Activated naive CD4-positive, alpha-beta T cell treated with anti-CD3 and anti-CD28 coated beads, Interleukin-2, amount 10 ng/mL, durations not matched to agents 7 days and 5 days (primary cell): ENCODE data around the gene TEX2.

ENCODE experiments used
- CTCF ChIA-PET: fragments of 350-600 bp; sonication (Branson Sonifier 250); formaldehyde crosslinking; loops from one replicate; lab custom pipeline; 2021; ENCODE audit warnings: antibody characterized with exemption; lab: Charles Lee
- DNase-seq: peaks from one replicate; pipeline ENCODE4 v3.0.0-alpha.2; 2020
- H3K27ac Mint-ChIP-seq: one replicate; pipeline ENCODE4 v1.8.0; 2021; ENCODE audit warnings: mild to moderate bottlenecking, moderate library complexity, mixed read lengths
- H3K27me3 Mint-ChIP-seq: one replicate; pipeline ENCODE4 v1.8.0; 2021; ENCODE audit warnings: mild to moderate bottlenecking, mixed read lengths
- H3K36me3 Mint-ChIP-seq: one replicate; pipeline ENCODE4 v1.8.0; 2021; ENCODE audit warnings: mixed read lengths
- H3K4me1 Mint-ChIP-seq: one replicate; pipeline ENCODE4 v1.8.0; 2021; ENCODE audit warnings: mixed read lengths
- H3K4me3 Mint-ChIP-seq: one replicate; pipeline ENCODE4 v1.8.0; 2021; ENCODE audit warnings: mild to moderate bottlenecking, moderate library complexity, mixed read lengths
- H3K9me3 Mint-ChIP-seq: one replicate; pipeline ENCODE4 v1.8.0; 2021; ENCODE audit warnings: mixed read lengths

TEX2 gene

DNA sequence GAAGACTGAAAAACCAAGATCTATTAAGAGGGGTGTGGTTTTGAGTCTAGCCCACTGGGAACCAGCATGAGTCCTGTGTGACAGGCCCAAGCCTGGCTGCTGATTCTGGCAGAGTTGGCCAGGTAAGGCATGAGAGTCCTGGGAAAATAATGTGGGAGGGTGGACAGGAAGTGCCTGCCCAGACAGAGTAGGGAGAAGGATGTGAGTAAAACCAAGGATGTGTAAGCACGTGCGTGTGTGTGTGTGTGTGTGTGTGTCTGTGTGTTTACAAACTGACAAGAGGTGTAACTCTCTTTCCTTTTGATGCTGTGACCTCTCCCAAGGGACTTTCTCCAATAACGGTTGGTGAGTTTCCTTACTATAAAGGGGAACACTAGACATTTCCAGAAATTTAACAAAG is 15.6 kb upstream of the TEX2 start:
- Mint-ChIP-seq H3K27me3 (peaks cover 18% of the 10 kb centered on the region), H3K4me3 (no peak overlapping the region), H3K4me1 (peaks cover 7% of the 10 kb centered on the region), H3K9me3 (no peaks in the 10 kb centered on the region), H3K36me3 (no peaks in the 10 kb centered on the region), H3K27ac (no peak overlapping the region)
- DNase-seq, result peak; percentile 33
- CTCF ChIA-PET, result no interaction called here

- H3K4me1 Mint-ChIP-seq, result peaks cover 11% of the 10 kb centered on the region
- no peak for DNase-seq
- no peaks in the 10 kb centered on the region for H3K36me3 Mint-ChIP-seq
- no peak overlapping the region for H3K4me3 Mint-ChIP-seq
- H3K27me3 Mint-ChIP-seq, result peaks cover 18% of the 10 kb centered on the region
- CTCF ChIA-PET, result interaction anchor here (1.1 to 1.2 kb wide), 2 partner anchors 14 to 129 kb away, joined by 3 read pairs; no protein-coding TSS in a partner anchor
- H3K27ac Mint-ChIP-seq, result no peak overlapping the region
- H3K9me3 Mint-ChIP-seq, result no peaks in the 10 kb centered on the region
Measured at GRCh38 chr17:64277831-64278562, 14.9 kb upstream of the TEX2 start.

DNA sequence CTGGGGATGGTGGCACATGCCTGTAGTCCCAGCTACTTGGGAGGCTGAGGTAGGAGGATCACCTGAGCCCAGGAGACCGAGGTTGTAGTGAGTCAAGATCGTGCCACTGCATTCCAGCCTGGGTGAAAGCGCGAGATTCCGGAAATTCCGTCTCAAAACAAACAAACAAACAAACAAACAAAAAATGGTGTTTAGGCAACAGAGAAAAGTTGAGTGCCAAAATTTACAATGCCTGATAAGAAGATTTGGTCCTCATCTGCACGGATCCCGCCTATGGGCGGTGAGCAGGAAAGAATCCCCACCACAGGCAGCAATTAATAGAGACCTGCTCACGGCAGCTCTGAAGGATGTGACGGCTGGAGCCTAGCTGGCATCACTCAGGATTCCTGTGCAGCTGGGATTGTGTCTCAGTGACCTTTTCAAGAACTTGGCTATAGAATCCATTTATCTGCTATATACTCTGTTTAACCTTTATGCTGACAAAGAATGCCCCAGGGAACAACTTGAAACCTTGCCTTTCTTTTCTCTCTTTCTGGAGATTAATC is 14.0 kb upstream of the TEX2 start:
- Mint-ChIP-seq H3K27me3 (peaks cover 18% of the 10 kb centered on the region), H3K4me1 (peaks cover 20% of the 10 kb centered on the region), H3K4me3 (no peak overlapping the region), H3K9me3 (no peaks in the 10 kb centered on the region), H3K27ac (no peak overlapping the region), H3K36me3 (no peaks in the 10 kb centered on the region)
- no peak for DNase-seq
- CTCF ChIA-PET, result interaction anchor here (1.1 to 1.2 kb wide), 2 partner anchors 13 to 128 kb away, joined by 3 read pairs; no protein-coding TSS in a partner anchor

DNA sequence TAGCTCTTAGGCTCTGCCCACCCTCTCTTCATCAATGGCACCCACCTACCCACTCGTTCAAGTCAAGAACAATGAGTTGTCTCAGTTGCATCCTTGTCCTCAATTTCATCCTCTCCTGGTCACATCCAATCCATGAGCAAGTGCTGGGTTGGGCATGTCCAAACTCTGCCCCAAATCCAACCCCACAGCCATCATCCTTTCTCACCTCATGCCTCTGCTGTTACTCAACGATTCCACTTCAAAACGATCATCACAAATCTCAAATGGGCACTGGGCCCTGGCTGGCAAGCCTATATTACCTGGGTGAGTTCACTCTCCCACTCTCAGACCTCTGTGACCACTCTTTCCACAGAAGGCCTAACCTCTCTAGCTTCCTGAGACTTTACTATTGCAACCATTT is 12.0 kb upstream of the TEX2 start:
- Mint-ChIP-seq H3K4me1 (peaks cover 40% of the 10 kb centered on the region), H3K27me3 (peaks cover 13% of the 10 kb centered on the region), H3K27ac (no peak overlapping the region), H3K36me3 (no peaks in the 10 kb centered on the region), H3K9me3 (peaks cover 8% of the 10 kb centered on the region), H3K4me3 (no peak overlapping the region)
- DNase-seq, result no peak
- CTCF ChIA-PET, result no interaction called here

- Mint-ChIP-seq H3K9me3 (peaks cover 8% of the 10 kb centered on the region), H3K4me1 (peaks cover 42% of the 10 kb centered on the region), H3K36me3 (no peaks in the 10 kb centered on the region), H3K4me3 (no peak overlapping the region), H3K27ac (peak overlapping the region; percentile 66), H3K27me3 (peaks cover 21% of the 10 kb centered on the region)
- no peak for DNase-seq
- CTCF ChIA-PET, result interaction anchor here (1.0 to 1.1 kb wide), 3 partner anchors 18 to 124 kb away, joined by 3 to 4 read pairs (median 4); no protein-coding TSS in a partner anchor
Measured at GRCh38 chr17:64273006-64273405, 9.9 kb upstream of the TEX2 start.

DNA sequence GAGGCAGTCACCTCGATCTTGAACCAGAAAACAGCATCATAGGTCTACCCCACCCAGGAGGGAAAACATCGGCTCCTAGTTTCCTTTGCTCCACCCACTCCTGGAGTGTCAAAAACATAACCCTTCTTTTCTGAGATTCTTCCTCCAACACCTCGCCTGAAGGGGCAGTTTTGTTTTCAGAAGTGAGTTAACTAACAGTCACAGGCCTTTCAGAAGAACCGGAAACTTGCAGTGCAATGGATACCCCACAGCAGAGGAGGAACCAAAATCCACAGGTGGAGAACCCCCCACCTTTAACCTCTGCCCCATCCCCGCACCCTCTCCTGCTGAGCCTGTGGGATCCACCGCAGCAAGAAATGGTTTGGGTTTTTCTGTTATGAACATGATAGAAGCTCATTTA is 7.8 kb upstream of the TEX2 start:
- H3K4me1 Mint-ChIP-seq, result peaks cover 42% of the 10 kb centered on the region
- H3K27me3 Mint-ChIP-seq, result peaks cover 22% of the 10 kb centered on the region
- no peaks in the 10 kb centered on the region for H3K36me3 Mint-ChIP-seq
- H3K4me3 Mint-ChIP-seq, result peak overlapping the region; percentile 46
- peak overlapping the region; percentile 92 for H3K27ac Mint-ChIP-seq
- H3K9me3 Mint-ChIP-seq, result peaks cover 8% of the 10 kb centered on the region
- peak; percentile 29 for DNase-seq
- CTCF ChIA-PET, result interaction anchor here (1.6 to 2.0 kb wide), 3 partner anchors 11 to 140 kb away, joined by 3 to 7 read pairs (median 6); no protein-coding TSS in a partner anchor

DNA sequence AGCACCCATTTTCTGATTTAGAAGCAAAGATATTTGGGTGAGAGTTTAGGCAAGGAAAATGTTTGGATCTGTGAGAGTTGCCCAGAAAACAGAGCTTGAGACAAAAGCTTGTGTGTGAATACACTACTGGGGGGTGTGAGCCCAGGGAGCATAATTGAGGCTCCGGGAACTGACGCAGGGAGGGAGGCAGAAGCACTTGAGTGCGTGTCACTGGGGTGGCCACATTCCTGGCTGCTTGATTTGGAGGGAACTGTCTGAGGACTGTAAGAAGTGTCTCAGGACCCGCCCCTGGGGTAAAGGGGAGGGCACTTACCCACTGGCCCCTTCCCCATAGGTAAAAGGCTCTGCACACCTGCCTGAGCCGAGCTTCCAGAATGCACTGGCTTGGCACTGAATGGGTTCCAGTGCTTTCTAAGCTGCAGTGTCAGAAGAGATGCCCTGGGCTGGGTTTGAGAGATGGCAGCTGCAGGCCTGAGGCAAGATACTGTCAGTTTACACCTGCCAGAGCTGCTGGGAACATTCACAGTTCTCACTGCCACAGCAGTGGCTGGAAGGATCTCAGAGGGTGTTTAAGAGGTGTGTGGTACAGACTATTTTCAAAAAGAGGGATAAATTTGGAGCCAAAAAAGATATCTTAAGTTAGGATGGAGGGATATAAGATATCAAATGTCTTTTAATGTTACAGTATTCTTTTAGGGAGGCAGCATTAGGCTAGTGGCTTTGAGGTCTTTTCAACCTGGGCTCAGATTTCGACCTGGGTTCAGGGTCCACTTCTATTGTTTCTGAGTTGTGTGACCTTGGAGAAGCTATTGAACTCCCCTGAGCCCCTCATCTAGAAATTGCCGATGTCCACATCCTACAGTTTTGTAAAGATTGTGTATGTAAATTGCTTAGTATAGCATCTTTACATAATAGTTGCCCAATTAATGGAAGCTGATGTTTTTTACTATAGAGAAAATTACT is 6.9 kb upstream of the TEX2 start:
- Mint-ChIP-seq H3K4me1 (peaks cover 42% of the 10 kb centered on the region), H3K36me3 (no peaks in the 10 kb centered on the region), H3K9me3 (peaks cover 8% of the 10 kb centered on the region), H3K4me3 (peak overlapping the region; percentile 46), H3K27ac (peak overlapping the region; percentile 92), H3K27me3 (peaks cover 31% of the 10 kb centered on the region)
- DNase-seq, result no peak
- CTCF ChIA-PET, result interaction anchor here (0.9 to 2.0 kb wide), 4 partner anchors 10 to 139 kb away, joined by 3 to 7 read pairs (median 4); no protein-coding TSS in a partner anchor

DNA sequence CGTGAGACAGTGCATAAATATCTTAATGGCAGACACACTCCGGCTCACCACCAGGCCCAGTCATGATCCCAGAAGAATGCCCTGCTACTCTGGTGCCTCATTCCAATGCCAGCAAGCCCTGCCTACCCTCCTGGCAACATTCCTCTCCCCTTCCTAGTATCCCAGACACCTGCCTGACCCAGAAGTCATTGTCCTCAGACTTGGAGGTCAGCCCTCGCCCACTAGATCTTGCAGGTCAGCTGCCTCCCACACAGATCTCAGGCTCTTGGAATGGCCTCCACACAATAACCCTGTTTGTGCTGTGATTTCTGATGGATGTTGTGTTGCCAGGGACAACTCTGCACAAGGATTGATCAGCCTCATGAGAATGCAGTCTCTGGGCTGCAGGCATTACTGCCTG is 1.8 kb upstream of the TEX2 start:
- Mint-ChIP-seq H3K4me1 (peaks cover 39% of the 10 kb centered on the region), H3K4me3 (no peak overlapping the region), H3K27ac (no peak overlapping the region), H3K9me3 (no peaks in the 10 kb centered on the region), H3K36me3 (peaks cover 3% of the 10 kb centered on the region), H3K27me3 (peaks cover 37% of the 10 kb centered on the region)
- DNase-seq, result no peak
- CTCF ChIA-PET, result no interaction called here

- Mint-ChIP-seq H3K4me1 (peaks cover 32% of the 10 kb centered on the region), H3K27me3 (peaks cover 23% of the 10 kb centered on the region), H3K9me3 (no peaks in the 10 kb centered on the region), H3K4me3 (peak overlapping the region; percentile 90), H3K36me3 (peaks cover 3% of the 10 kb centered on the region), H3K27ac (peak overlapping the region; percentile 93)
- CTCF ChIA-PET, result interaction anchor here (0.6 to 1.5 kb wide), 4 partner anchors 20 to 269 kb away, joined by 3 to 6 read pairs (median 3); no protein-coding TSS in a partner anchor
- peak; percentile 77 for DNase-seq
Measured at GRCh38 chr17:64262198-64262999, 661 bp downstream of the TEX2 start.

DNA sequence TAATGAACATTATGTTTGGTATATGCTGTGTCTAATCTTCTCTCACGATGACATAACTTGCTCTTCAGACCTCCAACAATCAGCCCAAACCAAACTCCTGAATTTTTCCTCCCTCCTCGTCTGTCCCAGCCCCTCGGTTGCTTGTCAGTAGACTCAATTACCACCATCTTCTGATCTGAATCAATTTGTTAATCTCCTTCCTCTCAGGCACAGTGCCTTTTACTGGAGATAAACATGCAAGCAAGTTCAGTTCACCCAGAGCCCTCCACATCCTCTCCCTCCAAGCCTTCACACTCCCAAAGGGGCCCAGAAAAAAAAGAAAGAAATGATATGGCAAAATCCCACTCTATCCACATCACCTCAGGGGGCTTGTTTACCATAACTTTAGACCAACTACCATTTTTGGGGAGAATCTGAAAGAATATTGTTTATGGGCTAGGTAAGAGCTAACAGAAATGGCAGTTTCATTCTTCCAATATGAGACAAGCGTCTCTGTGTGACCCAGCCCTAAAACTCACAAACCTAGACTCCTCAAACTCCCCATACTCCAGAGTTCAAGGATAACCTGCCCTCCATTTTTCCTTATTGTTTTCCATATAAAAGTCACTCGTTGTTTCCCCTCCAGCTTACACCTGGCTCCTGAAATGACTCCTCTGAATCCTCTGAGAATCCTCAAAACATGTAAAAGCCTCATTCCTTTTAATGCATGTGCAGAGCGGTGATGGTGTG is 1.5 kb downstream of the TEX2 start:
- Mint-ChIP-seq H3K4me3 (peak overlapping the region; percentile 90), H3K27me3 (peaks cover 20% of the 10 kb centered on the region), H3K36me3 (peaks cover 3% of the 10 kb centered on the region), H3K27ac (peak overlapping the region; percentile 93), H3K4me1 (peaks cover 32% of the 10 kb centered on the region), H3K9me3 (no peaks in the 10 kb centered on the region)
- DNase-seq, result no peak
- CTCF ChIA-PET, result interaction anchor here (0.6 to 1.5 kb wide), 3 partner anchors 21 to 268 kb away, joined by 3 to 6 read pairs (median 3); no protein-coding TSS in a partner anchor

DNA sequence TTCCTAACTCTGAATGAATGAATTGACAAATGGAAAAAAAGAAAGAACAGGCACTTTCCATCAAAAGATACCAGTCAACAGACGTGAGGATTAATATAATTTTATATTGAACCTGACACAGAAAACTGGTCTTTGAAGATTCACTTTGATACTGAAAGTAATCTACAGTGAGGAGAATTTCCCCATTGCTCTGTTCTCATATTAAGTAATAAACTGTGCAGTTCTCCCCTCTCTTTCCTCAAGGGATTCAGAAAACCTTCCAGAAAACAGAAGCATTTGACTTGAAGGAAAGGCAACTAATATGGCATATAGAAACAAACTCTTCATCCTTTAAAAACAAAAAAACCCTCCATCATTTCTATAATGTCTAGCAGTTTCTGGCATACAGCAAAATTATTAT is 2.2 kb downstream of the TEX2 start:
- no peak overlapping the region for H3K27ac Mint-ChIP-seq
- DNase-seq, result no peak
- peaks cover 15% of the 10 kb centered on the region for H3K27me3 Mint-ChIP-seq
- H3K9me3 Mint-ChIP-seq, result no peaks in the 10 kb centered on the region
- CTCF ChIA-PET, result no interaction called here
- peaks cover 3% of the 10 kb centered on the region for H3K36me3 Mint-ChIP-seq
- peaks cover 32% of the 10 kb centered on the region for H3K4me1 Mint-ChIP-seq
- no peak overlapping the region for H3K4me3 Mint-ChIP-seq

DNA sequence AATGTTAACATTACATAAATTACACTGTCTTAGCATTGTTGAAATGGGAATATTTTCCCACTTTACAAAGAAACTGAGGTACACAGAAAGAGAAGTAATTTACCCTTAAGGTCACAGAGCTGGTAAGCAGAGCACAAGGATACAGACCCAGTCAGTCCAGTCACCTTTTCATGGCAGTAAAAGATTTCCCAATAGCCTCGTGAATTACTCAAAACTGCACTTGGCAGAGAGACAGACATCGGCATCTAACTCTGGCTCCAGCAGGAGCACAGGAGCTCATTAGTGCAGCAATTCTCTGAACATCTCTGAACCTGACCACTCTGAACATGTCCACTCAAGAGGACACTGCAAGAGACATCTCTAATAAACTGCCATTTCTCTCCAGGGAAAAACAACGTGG is 3.1 kb downstream of the TEX2 start:
- peaks cover 3% of the 10 kb centered on the region for H3K36me3 Mint-ChIP-seq
- H3K27ac Mint-ChIP-seq, result no peak overlapping the region
- no peaks in the 10 kb centered on the region for H3K9me3 Mint-ChIP-seq
- H3K4me3 Mint-ChIP-seq, result no peak overlapping the region
- peaks cover 6% of the 10 kb centered on the region for H3K27me3 Mint-ChIP-seq
- CTCF ChIA-PET, result no interaction called here
- no peak for DNase-seq
- H3K4me1 Mint-ChIP-seq, result peaks cover 32% of the 10 kb centered on the region

DNA sequence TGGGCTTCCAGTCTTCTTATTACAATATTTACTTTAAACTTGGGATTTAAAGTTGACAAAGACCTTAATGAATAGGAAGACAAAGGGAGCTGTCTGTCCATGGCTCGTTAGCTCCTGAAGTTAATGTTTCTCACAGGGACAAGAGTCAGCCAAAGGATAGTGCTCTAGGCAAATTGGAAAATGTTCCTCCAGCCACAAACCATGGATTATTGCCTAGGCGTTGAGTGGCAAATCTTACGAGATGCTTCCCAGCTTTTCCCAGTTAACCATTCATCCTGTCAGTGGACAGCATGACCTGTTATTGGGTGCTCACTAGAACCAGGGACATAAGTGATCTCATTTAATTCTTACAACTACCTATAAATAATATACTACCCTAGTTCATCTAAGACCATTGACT is 3.6 kb downstream of the TEX2 start:
- Mint-ChIP-seq H3K4me1 (peaks cover 31% of the 10 kb centered on the region), H3K9me3 (no peaks in the 10 kb centered on the region), H3K4me3 (no peak overlapping the region), H3K36me3 (peaks cover 3% of the 10 kb centered on the region), H3K27ac (no peak overlapping the region), H3K27me3 (peaks cover 3% of the 10 kb centered on the region)
- CTCF ChIA-PET, result no interaction called here
- DNase-seq, result no peak
